Measurements from ENCODE around the gene TUBB4B. TPM values are rescaled to one million over a fixed set of nuclear protein-coding genes. Genes with fewer than 3 reads are reported as not detected.

TUBB4B gene
- total RNA-seq, 2 experiments from 2014 or later = 320 to 325 TPM

- Mint-ChIP-seq H3K4me1 (ENCODE audit: low read depth) (peaks cover 26% of the 10 kb centered on the region), H3K27ac (peak overlapping the region; percentile 42), H3K9me3 (no peaks in the 10 kb centered on the region), H3K4me3 (peak overlapping the region; percentile 68), H3K27me3 (no peaks in the 10 kb centered on the region), H3K36me3 (no peaks in the 10 kb centered on the region)
- DNase-seq = no peak
- CTCF ChIA-PET = interaction anchor here (1.0 to 2.2 kb wide), 4 partner anchors 10 to 77 kb away, joined by 3 to 8 read pairs (median 4); partner anchors contain the start of gene RNF224
- POLR2A ChIA-PET = interaction anchor here (0.8 to 1.7 kb wide), 2 partner anchors 10 kb away, joined by 3 to 14 read pairs; partner anchors contain the start of genes ANAPC2 and SSNA1
- intact Hi-C loops (cut with micrococcal nuclease) = loop anchor here (1.0 to 10.0 kb wide), 4 partner anchors 11 to 315 kb away; partner anchors contain the start of genes ANAPC2, SSNA1, TRAF2 and TUBB4B
Measured at GRCh38 chr9:137199411-137200121, 41.5 kb upstream of the TUBB4B start.

GRCh38 chr9:137200311-137201204 is 40.5 kb upstream of the TUBB4B start, which contains the start of gene TPRN:
TSS of gene TPRN (minus strand) at chr9:137200741. CDS start at chr9:137200711, 30 bp downstream.
- Mint-ChIP-seq H3K9me3 (no peaks in the 10 kb centered on the region), H3K27me3 (no peaks in the 10 kb centered on the region), H3K36me3 (peaks cover 5% of the 10 kb centered on the region), H3K4me1 (ENCODE audit: low read depth) (peaks cover 26% of the 10 kb centered on the region), H3K27ac (peak within 1 kb of the TSS; percentile 67), H3K4me3 (peak within 1 kb of the TSS; percentile 82)
- CTCF ChIA-PET = interaction anchor here (0.9 to 1.5 kb wide), 10 partner anchors 12 to 170 kb away, joined by 3 to 11 read pairs (median 3); partner anchors contain the start of genes ANAPC2, RNF208 and SSNA1
- intact Hi-C loops (cut with micrococcal nuclease) = loop anchor here (1.0 to 10.0 kb wide), 4 partner anchors 12 to 316 kb away; partner anchors contain the start of genes ANAPC2, SSNA1, TRAF2 and TUBB4B
- POLR2A ChIA-PET = interaction anchor here (0.6 to 1.9 kb wide), 9 partner anchors 11 to 101 kb away, joined by 3 to 14 read pairs (median 3); partner anchors contain the start of genes ANAPC2, CYSRT1, DPP7 and NRARP
- peak; percentile 99 for DNase-seq

- ChIA-PET POLR2A (interaction anchor here (0.6 to 1.9 kb wide), 10 partner anchors 12 to 211 kb away, joined by 3 to 14 read pairs (median 4); partner anchors contain the start of genes ANAPC2, CYSRT1, DPP7 and NRARP), CTCF (interaction anchor here (0.9 to 1.5 kb wide), 12 partner anchors 13 to 359 kb away, joined by 3 to 11 read pairs (median 3); partner anchors contain the start of genes AJM1, ANAPC2, RNF208 and SSNA1)
- H3K9me3 Mint-ChIP-seq = no peaks in the 10 kb centered on the region
- peak overlapping the region; percentile 67 for H3K27ac Mint-ChIP-seq
- intact Hi-C loops (cut with micrococcal nuclease) = loop anchor here (2.0 to 10.0 kb wide), 2 partner anchors 39 to 317 kb away; partner anchors contain the start of genes TRAF2 and TUBB4B
- no peaks in the 10 kb centered on the region for H3K27me3 Mint-ChIP-seq
- DNase-seq = no peak
- peaks cover 31% of the 10 kb centered on the region for H3K4me1 Mint-ChIP-seq (ENCODE audit: low read depth)
- H3K36me3 Mint-ChIP-seq = peaks cover 5% of the 10 kb centered on the region
- peak overlapping the region; percentile 82 for H3K4me3 Mint-ChIP-seq
Measured at GRCh38 chr9:137201205-137201868, 39.8 kb upstream of the TUBB4B start.

GRCh38 chr9:137202966-137203365 is 38.1 kb upstream of the TUBB4B start:
- no peaks in the 10 kb centered on the region for H3K27me3 Mint-ChIP-seq
- H3K4me3 Mint-ChIP-seq = no peak overlapping the region
- H3K36me3 Mint-ChIP-seq = peaks cover 13% of the 10 kb centered on the region
- H3K27ac Mint-ChIP-seq = no peak overlapping the region
- CTCF ChIA-PET = interaction anchor here (0.6 kb wide), 1 partner anchor 83 kb away, joined by 3 read pairs; no protein-coding TSS in a partner anchor
- DNase-seq = no peak
- POLR2A ChIA-PET = no interaction called here
- intact Hi-C loops (cut with micrococcal nuclease) = loop anchor here (10.0 kb wide), 1 partner anchor 318 kb away; the partner anchor contains the start of gene TRAF2
- H3K4me1 Mint-ChIP-seq (ENCODE audit: low read depth) = peaks cover 44% of the 10 kb centered on the region
- no peaks in the 10 kb centered on the region for H3K9me3 Mint-ChIP-seq

GRCh38 chr9:137204731-137205125 is 36.4 kb upstream of the TUBB4B start:
- POLR2A ChIA-PET = interaction anchor here (0.6 to 3.1 kb wide), 8 partner anchors 12 to 119 kb away, joined by 3 to 10 read pairs (median 5); partner anchors contain the start of genes ANAPC2, MAN1B1, SSNA1 and TUBB4B
- no peaks in the 10 kb centered on the region for H3K9me3 Mint-ChIP-seq
- peaks cover 43% of the 10 kb centered on the region for H3K4me1 Mint-ChIP-seq (ENCODE audit: low read depth)
- H3K4me3 Mint-ChIP-seq = peak overlapping the region; percentile 92
- no peak for DNase-seq
- intact Hi-C loops (cut with micrococcal nuclease) = loop anchor here (1.0 to 10.0 kb wide), 3 partner anchors 16 to 320 kb away; partner anchors contain the start of genes ANAPC2, SSNA1 and TRAF2
- no peaks in the 10 kb centered on the region for H3K27me3 Mint-ChIP-seq
- peaks cover 18% of the 10 kb centered on the region for H3K36me3 Mint-ChIP-seq
- peak overlapping the region; percentile 88 for H3K27ac Mint-ChIP-seq
- CTCF ChIA-PET = interaction anchor here (0.7 to 2.8 kb wide), 7 partner anchors 16 to 725 kb away, joined by 3 to 15 read pairs (median 8); partner anchors contain the start of genes ANAPC2, MAN1B1, RNF224 and SSNA1

- H3K9me3 Mint-ChIP-seq = no peaks in the 10 kb centered on the region
- intact Hi-C loops (cut with micrococcal nuclease) = loop anchor here (1.0 to 10.0 kb wide), 3 partner anchors 17 to 321 kb away; partner anchors contain the start of genes ANAPC2, SSNA1 and TRAF2
- ChIA-PET CTCF (interaction anchor here (0.7 to 2.8 kb wide), 7 partner anchors 17 to 724 kb away, joined by 3 to 15 read pairs (median 8); partner anchors contain the start of genes ANAPC2, MAN1B1, RNF224 and SSNA1), POLR2A (interaction anchor here (0.6 to 3.1 kb wide), 9 partner anchors 11 to 119 kb away, joined by 3 to 10 read pairs (median 4); partner anchors contain the start of genes ANAPC2, MAN1B1, SSNA1 and TUBB4B)
- H3K4me3 Mint-ChIP-seq = peak within 1 kb of the TSS; percentile 92
- H3K27ac Mint-ChIP-seq = peak within 1 kb of the TSS; percentile 88
- H3K4me1 Mint-ChIP-seq (ENCODE audit: low read depth) = peaks cover 43% of the 10 kb centered on the region
- DNase-seq = peak; percentile 96
- peaks cover 18% of the 10 kb centered on the region for H3K36me3 Mint-ChIP-seq
- no peaks in the 10 kb centered on the region for H3K27me3 Mint-ChIP-seq
Measured at GRCh38 chr9:137205126-137206069, 35.7 kb upstream of the TUBB4B start, which contains the start of the genes NDOR1 and TMEM203. TSS of gene NDOR1 (plus strand) at chr9:137205700. CDS start at chr9:137205778, 78 bp downstream. TSS of gene TMEM203 (minus strand) at chr9:137205648. CDS start at chr9:137205414, 234 bp downstream.

- Mint-ChIP-seq H3K9me3 (no peaks in the 10 kb centered on the region), H3K4me3 (peak overlapping the region; percentile 92), H3K36me3 (peaks cover 18% of the 10 kb centered on the region), H3K27me3 (no peaks in the 10 kb centered on the region), H3K27ac (peak overlapping the region; percentile 79), H3K4me1 (ENCODE audit: low read depth) (peaks cover 39% of the 10 kb centered on the region)
- ChIA-PET CTCF (interaction anchor here (0.9 to 1.8 kb wide), 2 partner anchors 10 to 30 kb away, joined by 3 to 4 read pairs; no protein-coding TSS in a partner anchor), POLR2A (interaction anchor here (1.0 to 3.1 kb wide), 4 partner anchors 10 to 399 kb away, joined by 3 to 10 read pairs (median 4); partner anchors contain the start of genes ANAPC2 and SSNA1)
- intact Hi-C loops (cut with micrococcal nuclease) = loop anchor here (10.0 kb wide), 1 partner anchor 322 kb away; the partner anchor contains the start of gene TRAF2
- DNase-seq = no peak
Measured at GRCh38 chr9:137206602-137207001, 34.5 kb upstream of the TUBB4B start.

- Mint-ChIP-seq H3K36me3 (peaks cover 15% of the 10 kb centered on the region), H3K27me3 (no peaks in the 10 kb centered on the region), H3K27ac (no peak overlapping the region), H3K4me1 (ENCODE audit: low read depth) (peaks cover 13% of the 10 kb centered on the region), H3K9me3 (no peaks in the 10 kb centered on the region), H3K4me3 (no peak overlapping the region)
- CTCF ChIA-PET = no interaction called here
- no peak for DNase-seq
- POLR2A ChIA-PET = no interaction called here
- intact Hi-C loops (cut with micrococcal nuclease) = no loop called here
Measured at GRCh38 chr9:137211532-137211931, 29.6 kb upstream of the TUBB4B start.

GRCh38 chr9:137212520-137212919 is 28.6 kb upstream of the TUBB4B start:
- no peak for DNase-seq
- intact Hi-C loops (cut with micrococcal nuclease) = no loop called here
- H3K4me1 Mint-ChIP-seq (ENCODE audit: low read depth) = peaks cover 3% of the 10 kb centered on the region
- no peaks in the 10 kb centered on the region for H3K27me3 Mint-ChIP-seq
- no peak overlapping the region for H3K27ac Mint-ChIP-seq
- ChIA-PET CTCF (no interaction called here), POLR2A (no interaction called here)
- H3K9me3 Mint-ChIP-seq = no peaks in the 10 kb centered on the region
- peaks cover 9% of the 10 kb centered on the region for H3K36me3 Mint-ChIP-seq
- H3K4me3 Mint-ChIP-seq = no peak overlapping the region

Data from activated CD4-positive, alpha-beta memory T cell treated with anti-CD3 and anti-CD28 coated beads for 36 hours (primary cell).